GM10266 (cell line): ENCODE measurements around the gene SH3RF3.

ENCODE experiments used
- DNase-seq: peaks from one replicate; pipeline ENCODE4 v3.0.0; 2012; ENCODE audit errors: extremely low spot score
- CTCF ChIP-seq: IDR thresholded peaks from 2 replicates; pipeline ENCODE4 v1.5.1; 2012; ENCODE audit warnings: mild to moderate bottlenecking, low read depth; ENCODE audit not compliant: control insufficient read depth, insufficient read depth; ENCODE audit errors: missing control alignments

The SH3RF3 gene

DNA sequence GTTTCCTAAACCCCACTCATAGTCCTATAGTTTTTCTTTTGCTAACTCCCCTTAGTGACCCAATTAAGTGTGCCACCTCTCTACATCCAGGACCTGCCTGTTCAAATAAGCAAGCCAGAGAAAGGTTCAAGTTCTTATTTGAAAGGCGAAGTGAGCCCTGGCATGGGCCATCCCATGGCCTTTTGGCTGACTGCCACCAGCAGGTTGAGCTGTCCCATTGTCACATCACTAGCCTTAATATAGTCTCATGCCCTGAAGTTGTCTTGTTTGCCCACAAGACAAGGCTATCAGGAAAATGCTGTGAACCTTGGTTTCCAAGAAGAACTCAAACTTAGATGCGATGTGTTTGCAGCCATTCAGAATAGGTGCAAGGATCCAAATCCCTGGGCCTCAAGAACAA, 158.8 kb downstream of the SH3RF3 start:
- no peak for DNase-seq
- no peak for TF ChIP-seq CTCF

- DNase-seq: no peak
- TF ChIP-seq CTCF: no peak
These were observed 159.8 kb downstream of the SH3RF3 start for GRCh38 chr2:109288544-109289368.

GRCh38 chr2:109289504-109290222, 160.7 kb downstream of the SH3RF3 start:
- no peak for TF ChIP-seq CTCF
- no peak for DNase-seq

DNA sequence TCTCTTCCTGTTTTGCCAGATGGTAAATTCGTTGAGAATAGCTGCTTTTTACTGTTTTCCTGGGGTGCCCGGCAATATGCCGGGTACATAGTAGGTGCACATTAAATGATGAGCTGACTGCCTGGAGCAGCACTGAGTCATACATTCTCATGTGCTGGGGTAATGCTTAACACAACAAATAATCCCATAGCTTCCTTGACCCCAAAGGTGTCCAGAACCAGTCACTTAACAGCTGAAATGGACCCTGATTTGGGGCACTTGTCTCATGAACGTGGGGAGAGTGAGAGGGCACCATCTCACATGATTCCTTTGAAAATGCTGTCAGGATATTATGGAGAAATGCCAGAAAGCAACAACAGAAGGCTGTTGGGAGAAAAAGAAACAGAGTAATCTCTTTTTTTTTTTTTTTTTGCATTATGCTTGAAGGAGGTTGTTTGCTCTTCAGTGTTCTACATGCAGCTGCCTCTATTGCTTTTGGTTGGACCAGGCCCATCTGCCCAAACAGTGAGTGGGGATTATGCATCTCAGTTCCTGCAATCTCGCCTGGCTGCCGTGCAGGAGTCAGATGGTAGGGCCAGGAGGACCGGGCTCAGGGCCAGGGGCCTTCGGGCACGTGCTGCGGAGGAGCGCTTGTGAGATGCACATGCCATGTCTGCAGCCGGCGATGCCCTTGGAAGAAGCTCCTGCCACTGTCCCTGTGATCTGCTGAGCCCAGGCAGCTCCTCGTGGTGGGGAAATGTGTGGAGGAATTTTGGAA, 162.1 kb downstream of the SH3RF3 start:
- TF ChIP-seq CTCF: no peak
- DNase-seq: no peak

DNA sequence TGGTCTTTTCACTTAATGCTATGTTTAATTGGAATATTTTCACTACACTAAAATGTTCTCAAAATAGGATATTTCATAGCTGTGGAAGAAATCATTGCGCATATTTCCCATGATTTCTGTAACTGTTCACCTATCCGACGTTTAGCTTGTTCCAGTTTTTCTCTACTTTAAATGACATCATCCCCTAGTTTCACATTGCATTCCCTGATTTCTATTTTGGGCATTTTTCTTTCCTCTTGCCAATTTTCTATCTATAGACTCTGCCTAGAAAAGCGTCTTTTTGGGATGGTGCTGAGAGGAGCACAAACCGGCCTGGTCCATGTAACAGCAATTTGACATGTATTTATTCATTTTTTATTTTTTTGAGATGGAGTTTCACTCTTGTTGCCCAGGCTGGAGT, 163.4 kb downstream of the SH3RF3 start:
- TF ChIP-seq CTCF: no peak
- DNase-seq: no peak

DNA sequence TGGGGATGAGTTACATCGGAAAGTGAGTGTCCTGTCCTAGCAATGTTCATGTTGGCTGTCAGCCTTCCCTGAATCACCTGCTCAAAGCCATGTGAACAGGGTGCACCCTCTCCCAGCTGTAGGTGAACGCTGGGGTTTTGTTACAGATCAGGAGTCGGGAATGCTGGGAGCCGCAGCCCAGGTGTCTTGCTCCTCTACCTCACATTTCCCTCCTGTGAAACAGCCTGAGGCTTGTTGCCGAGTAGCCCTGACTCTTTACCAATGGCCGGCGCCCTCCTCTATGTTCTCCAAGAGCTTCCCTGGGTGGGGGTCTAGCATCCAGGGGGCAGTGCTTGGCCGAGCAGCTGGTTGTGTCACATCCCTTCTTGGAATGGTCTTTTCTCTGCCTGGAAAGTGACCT, 164.7 kb downstream of the SH3RF3 start:
- no peak for DNase-seq
- no peak for TF ChIP-seq CTCF
